GM12873 (cell line): ENCODE results near the gene BHLHA15.

Source experiments
- TF ChIP-seq, protein P1 (sequence below): IDR thresholded peaks from 2 replicates; pipeline ENCODE4 v1.5.1; 2012; ENCODE audit warnings: low read depth, mild to moderate bottlenecking, moderate library complexity, low read length, control low read depth; ENCODE audit not compliant: insufficient read depth; ENCODE audit errors: missing control alignments

BHLHA15 gene

DNA sequence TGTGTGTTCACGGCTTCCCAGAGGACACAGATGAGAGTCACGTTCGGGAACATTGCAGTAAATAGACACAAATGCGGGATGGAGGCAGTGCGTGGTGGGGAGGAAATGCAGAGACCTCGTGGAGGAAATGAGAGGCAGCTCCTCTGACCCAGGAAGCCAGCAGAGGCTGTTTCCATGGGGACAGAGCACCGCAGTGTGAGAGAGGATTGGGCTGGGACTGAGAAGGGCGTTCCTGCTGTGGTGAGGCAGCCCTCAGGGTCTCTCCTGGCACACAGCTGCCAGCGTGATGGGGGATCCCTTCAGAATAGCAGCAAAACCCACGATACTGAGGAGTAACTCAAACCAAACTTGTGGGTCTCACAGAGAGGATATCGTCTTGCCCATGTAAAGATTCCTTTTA, 21.7 kb upstream of the BHLHA15 start:
- TF ChIP-seq, protein P1, sequence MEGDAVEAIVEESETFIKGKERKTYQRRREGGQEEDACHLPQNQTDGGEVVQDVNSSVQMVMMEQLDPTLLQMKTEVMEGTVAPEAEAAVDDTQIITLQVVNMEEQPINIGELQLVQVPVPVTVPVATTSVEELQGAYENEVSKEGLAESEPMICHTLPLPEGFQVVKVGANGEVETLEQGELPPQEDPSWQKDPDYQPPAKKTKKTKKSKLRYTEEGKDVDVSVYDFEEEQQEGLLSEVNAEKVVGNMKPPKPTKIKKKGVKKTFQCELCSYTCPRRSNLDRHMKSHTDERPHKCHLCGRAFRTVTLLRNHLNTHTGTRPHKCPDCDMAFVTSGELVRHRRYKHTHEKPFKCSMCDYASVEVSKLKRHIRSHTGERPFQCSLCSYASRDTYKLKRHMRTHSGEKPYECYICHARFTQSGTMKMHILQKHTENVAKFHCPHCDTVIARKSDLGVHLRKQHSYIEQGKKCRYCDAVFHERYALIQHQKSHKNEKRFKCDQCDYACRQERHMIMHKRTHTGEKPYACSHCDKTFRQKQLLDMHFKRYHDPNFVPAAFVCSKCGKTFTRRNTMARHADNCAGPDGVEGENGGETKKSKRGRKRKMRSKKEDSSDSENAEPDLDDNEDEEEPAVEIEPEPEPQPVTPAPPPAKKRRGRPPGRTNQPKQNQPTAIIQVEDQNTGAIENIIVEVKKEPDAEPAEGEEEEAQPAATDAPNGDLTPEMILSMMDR: no peak

DNA sequence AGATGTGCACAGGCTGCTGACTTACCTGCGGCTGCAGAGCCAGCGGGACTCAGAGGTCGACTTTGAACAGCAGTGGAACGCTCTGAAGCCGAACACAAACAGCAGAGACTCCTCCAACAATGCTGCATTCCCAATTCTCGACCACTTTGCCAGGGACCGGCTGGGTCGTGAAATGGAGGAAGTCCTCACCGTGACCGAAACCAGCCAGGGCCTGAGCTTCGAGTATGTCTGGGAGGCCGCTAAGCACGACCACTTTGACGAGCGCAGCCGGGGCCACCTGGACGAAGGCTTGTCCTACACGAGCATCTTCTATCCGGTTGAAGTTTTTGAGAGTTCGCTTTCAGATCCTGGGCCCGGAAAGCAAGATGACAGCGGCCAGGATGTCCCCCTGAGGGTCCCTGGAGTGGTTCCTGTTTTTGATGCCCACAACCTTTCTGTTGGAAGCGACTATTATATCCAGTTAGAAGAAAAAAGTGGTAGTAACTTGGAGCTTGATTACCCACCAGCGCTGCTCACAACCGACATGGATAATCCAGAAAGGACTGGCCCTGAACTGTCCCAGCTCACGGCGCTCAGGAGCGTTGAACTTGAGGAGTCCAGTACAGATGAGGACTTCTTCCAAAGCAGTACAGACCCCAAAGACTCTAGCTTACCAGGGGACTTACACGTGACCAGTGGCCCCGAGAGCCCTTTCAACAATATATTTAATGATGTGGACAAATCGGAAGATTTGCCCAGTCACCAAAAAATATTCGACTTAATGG, 19.4 kb upstream of the BHLHA15 start:
- TF ChIP-seq, protein P1: no peak

DNA sequence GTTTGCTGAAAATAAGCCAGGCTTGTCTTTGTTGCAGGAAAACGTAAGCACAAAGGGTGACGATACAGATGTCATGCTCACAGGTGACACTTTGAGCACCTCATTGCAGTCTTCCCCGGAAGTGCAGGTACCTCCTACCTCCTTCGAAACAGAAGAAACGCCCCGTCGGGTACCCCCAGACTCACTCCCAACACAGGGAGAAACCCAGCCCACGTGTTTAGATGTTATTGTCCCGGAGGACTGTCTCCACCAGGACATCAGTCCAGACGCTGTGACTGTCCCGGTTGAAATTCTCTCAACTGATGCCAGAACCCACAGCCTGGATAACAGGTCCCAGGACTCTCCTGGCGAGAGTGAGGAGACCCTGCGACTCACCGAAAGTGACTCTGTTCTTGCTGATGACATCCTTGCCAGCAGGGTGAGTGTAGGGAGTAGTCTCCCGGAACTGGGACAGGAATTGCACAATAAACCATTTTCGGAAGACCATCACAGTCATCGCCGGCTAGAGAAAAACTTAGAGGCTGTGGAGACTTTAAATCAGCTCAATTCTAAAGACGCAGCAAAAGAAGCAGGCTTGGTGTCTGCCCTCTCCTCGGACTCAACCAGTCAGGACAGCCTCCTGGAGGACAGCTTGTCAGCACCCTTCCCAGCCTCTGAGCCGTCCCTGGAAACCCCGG, 18.3 kb upstream of the BHLHA15 start:
- TF ChIP-seq, protein P1: no peak

DNA sequence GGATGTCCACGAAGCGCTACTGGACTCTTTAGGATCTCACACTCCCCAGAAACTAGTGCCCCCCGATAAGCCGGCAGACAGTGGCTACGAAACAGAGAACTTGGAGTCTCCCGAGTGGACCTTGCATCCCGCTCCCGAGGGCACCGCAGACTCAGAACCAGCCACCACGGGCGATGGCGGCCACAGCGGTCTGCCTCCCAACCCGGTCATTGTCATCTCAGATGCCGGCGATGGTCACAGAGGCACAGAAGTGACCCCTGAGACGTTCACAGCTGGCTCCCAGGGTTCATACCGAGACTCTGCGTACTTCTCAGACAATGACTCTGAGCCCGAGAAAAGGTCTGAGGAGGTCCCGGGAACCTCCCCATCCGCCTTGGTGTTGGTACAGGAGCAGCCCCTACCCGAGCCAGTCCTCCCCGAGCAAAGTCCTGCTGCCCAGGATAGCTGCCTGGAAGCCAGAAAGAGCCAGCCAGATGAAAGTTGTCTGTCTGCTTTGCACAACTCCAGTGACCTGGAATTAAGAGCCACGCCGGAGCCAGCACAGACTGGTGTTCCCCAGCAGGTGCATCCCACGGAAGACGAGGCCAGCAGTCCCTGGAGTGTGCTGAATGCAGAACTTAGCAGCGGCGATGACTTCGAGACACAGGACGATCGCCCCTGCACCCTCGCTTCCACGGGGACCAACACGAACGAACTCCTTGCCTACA, 17.6 kb upstream of the BHLHA15 start:
- TF ChIP-seq, protein P1: no peak

DNA sequence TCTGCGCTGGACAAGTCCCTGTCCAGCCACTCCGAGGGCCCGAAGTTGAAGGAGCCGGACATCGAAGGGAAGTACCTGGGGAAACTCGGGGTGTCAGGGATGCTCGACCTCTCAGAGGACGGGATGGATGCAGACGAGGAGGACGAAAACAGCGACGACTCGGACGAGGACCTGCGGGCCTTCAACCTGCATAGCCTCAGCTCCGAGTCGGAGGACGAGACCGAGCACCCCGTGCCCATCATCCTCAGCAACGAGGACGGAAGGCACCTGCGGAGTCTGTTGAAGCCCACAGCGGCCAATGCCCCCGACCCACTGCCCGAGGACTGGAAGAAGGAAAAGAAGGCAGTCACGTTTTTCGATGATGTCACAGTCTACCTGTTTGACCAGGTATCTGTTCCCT, 17.1 kb upstream of the BHLHA15 start:
- TF ChIP-seq, protein P1: no peak

- TF ChIP-seq, protein P1: no peak
These were observed 16.4 kb upstream of the BHLHA15 start for GRCh38 chr7:98194672-98195457.
